Measurements from ENCODE around the gene EXOSC7.

The EXOSC7 gene

DNA sequence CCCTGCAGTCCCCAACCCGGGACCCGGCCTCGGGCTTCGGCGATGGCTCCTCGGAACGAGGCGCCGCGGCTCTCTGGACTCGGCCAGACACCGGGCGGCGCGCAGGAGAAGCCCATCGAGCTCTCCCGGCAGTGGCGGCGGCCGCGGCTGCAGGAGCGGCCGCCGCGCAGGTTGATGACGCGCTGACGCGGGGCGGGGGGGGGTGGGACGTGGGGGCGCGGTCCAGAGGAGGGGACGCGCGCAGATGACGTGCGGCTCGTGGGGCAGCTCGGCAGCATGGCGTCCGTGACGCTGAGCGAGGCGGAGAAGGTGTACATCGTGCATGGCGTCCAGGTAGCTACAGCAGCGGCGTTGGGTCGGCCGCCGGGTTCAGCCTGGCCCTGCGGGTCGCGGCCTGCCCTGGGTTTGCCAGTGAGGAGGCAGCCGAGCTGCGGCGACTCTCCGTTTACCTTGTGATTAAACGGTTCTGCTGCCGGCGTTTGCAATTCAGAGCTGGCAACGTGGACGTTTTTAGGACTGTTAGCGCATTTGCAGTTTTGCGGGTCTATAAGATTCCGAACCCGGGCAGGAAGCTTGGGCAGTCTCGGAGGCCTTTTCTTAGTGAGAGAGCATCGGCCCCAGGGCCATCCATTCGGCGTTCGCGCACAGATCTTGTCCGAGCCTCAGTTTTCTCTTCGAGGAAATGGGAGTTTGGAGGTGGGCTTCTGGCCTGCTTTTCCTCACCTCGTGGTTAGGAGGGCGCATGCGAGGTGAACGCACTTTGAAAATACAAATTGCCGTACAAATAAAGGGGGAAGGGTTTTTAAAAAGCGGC is at the start of gene EXOSC7, which contains the start of gene ZDHHC3:
Gene EXOSC7, plus strand, starts transcription at position 243 of the 814 bp plus-strand sequence. Its CDS starts 34 bp downstream, at position 277.
Gene ZDHHC3, minus strand, starts transcription at position 173 of the 814 bp plus-strand sequence. CDS start 16,738 bp downstream, outside the sequence.
- DNase-seq (ENCODE audit: low read depth), result no peak
- TF ChIP-seq, protein P1, sequence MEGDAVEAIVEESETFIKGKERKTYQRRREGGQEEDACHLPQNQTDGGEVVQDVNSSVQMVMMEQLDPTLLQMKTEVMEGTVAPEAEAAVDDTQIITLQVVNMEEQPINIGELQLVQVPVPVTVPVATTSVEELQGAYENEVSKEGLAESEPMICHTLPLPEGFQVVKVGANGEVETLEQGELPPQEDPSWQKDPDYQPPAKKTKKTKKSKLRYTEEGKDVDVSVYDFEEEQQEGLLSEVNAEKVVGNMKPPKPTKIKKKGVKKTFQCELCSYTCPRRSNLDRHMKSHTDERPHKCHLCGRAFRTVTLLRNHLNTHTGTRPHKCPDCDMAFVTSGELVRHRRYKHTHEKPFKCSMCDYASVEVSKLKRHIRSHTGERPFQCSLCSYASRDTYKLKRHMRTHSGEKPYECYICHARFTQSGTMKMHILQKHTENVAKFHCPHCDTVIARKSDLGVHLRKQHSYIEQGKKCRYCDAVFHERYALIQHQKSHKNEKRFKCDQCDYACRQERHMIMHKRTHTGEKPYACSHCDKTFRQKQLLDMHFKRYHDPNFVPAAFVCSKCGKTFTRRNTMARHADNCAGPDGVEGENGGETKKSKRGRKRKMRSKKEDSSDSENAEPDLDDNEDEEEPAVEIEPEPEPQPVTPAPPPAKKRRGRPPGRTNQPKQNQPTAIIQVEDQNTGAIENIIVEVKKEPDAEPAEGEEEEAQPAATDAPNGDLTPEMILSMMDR (IDR thresholded peaks at IDR 0.05; ENCODE audit: low read depth, low read length, missing control alignments), result no peak
- H3K4me3 ChIP-seq (ENCODE audit: low read depth, low read length), result peak within 1 kb of the TSS; percentile 96

DNA sequence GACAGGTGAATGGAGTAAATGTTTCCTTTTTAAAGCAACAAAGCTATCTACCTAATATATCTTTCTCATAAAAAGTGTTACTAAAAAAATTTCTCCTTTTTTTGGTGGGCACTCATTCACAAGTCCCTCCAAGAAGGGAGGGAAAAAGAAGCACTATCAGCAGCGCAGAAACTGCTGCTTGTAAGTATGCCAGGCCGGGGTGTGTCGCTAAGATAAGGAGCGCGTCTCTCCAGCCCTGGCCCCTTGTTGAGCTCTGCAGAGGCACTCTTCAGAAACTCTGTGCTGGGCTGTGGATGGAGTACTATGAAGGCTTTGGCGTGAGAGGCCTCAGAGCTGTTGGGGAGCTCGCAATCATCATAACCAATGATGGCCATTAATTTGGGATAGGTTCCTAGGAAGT is 49.1 kb upstream of the EXOSC7 start:
- no peak for DNase-seq (ENCODE audit: low read depth)

DNA sequence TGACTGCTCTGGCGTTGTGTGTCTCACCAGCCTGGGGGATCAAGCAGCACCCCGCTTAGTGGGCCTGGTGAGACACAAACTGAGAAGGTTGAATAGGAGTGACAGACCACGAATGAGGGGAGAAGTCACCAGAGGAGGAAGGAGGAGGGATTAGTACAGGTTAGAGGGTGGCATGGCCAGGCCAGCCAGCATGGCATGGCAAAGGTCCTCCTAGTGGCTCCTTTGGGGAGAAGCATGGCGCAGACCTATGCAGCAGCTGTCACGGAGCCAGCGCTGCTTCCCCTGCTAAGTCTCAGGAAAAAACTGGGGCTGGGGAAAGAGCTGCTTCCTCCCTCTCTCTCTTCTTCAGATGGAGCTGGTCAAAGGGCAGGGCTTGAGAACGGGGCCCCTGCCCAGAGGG is 48.7 kb upstream of the EXOSC7 start:
- TF ChIP-seq, protein P1 (IDR thresholded peaks at IDR 0.05; ENCODE audit: low read depth, low read length, missing control alignments), result no peak
- H3K4me3 ChIP-seq (ENCODE audit: low read depth, low read length), result no peak overlapping the region
- no peak for DNase-seq (ENCODE audit: low read depth)

More for the DNA sequence above, 49.1 kb upstream of the EXOSC7 start:
- TF ChIP-seq, protein P1 (IDR thresholded peaks at IDR 0.05; ENCODE audit: low read depth, low read length, missing control alignments), result no peak
- no peak overlapping the region for H3K4me3 ChIP-seq (ENCODE audit: low read depth, low read length)

DNA sequence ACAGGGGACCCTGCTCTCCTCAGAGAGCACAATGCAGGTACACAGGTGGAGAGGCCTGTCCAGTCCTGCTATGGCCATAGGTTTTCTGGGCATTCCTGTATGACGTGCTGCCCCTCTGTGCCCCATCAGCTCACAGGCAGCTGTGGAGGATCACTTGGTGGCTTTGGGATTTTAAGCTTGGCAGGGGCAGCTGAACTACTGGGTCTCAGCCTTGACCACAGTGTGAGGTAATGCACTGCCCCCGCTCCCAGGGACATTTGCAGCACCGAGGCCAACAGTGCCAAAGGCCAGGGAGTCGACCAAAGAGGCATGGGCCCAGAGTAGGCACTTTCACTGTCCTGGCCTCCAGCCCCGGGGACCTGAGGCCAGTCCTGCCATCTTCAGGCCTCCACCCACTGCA is 46.3 kb upstream of the EXOSC7 start:
- TF ChIP-seq, protein P1 (IDR thresholded peaks at IDR 0.05; ENCODE audit: low read depth, low read length, missing control alignments), result no peak
- no peak overlapping the region for H3K4me3 ChIP-seq (ENCODE audit: low read depth, low read length)
- DNase-seq (ENCODE audit: low read depth), result no peak

DNA sequence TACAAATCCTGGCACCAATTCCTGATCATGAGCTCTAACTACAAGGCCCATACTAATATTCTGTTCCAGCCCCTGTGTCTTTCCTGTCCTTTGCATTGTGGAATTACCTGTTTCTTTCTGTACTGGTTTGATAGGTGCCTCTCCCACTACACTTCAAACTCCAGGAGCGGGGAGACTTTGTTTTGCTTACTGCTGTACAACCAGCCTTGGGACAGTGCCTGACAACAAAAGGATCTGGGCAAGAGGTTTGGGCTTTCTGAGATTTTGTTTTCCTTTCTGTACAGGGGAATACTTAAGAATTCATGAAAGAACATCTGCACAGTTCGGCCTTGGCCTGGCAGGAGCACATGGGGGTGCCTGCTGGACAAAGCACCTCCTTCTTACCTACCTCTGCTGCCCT is 45.1 kb upstream of the EXOSC7 start:
- TF ChIP-seq, protein P1 (IDR thresholded peaks at IDR 0.05; ENCODE audit: low read depth, low read length, missing control alignments), result no peak
- DNase-seq (ENCODE audit: low read depth), result no peak
- H3K4me3 ChIP-seq (ENCODE audit: low read depth, low read length), result no peak overlapping the region

DNA sequence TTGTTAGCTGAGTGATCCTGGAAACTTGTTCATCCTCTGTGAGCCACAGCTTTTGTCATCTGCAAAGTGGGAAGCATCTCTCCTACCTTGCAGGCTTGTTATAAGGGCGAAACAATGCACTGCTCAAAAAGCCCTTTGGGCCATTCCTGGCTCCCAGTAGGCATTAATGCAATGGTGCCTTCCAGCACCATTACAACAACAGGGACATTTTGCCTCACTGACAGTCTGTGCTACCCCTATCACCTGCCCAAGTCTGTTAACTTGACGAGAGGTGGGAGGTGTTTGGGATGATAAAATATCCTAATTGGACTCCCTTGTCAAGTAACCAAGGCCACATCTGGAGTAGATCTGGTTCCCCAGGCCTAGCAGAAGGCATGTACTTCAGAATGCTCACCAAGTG is 44.3 kb upstream of the EXOSC7 start:
- H3K4me3 ChIP-seq (ENCODE audit: low read depth, low read length), result no peak overlapping the region
- TF ChIP-seq, protein P1 (IDR thresholded peaks at IDR 0.05; ENCODE audit: low read depth, low read length, missing control alignments), result no peak
- DNase-seq (ENCODE audit: low read depth), result no peak

Data from GM12864 (cell line).